ENCODE measurements around the gene BTBD9. TPM values are rescaled to one million over a fixed set of nuclear protein-coding genes. Genes with fewer than 3 reads are reported as not detected.

BTBD9 gene
- total and polyA plus RNA-seq, 2 donors (not counting 1 experiment from before 2014, with no cell fraction given): 4.1 to 48.9 TPM

DNA sequence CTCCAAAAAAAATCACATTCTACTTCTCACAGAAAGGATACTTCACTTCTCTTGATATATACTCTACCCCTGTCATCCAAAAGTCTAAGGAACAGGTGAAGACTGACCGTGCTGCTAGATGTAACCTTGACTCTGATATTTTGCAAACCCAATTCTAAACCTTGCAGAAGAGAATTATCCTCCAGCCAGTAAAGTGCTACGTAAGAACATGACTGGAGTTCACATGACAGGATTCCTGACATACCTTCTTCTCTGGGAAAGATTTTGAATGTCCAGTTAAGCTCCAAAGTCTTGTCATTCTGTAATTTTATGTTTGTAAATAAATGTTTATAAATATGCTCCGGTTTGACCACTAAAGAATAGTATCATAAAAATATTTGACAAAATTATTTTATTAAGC, 35.8 kb downstream of the BTBD9 start:
- no peaks in the 10 kb centered on the region for H3K27me3 ChIP-seq (replicated peaks in 1 of 4; ENCODE audit: control extremely low read depth in 1 of 4, control insufficient read depth in 3 of 4, insufficient read depth in 4 of 4, low read length in 3 of 4)

DNA sequence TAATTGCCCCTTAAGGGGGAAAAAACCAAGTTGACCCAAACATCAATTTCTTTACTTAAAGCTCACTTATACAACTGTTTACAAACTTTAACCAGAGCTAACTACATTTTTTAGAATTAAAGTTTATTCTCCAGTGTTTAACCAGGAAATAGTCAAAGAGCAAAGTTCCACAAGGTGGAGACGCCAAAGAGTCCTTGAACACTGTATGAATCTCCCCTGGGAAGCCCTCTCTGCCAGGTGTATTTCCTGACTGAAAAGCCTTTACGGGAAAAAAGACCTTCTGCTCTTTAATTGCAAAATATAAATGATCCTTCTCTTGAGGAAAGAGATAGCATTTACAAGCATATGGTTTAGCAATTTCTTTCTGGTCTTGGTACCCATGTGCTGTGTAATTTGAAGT, 36.2 kb downstream of the BTBD9 start:
- H3K4me1 ChIP-seq (ENCODE audit: control insufficient read depth in 2 of 2, insufficient read depth in 2 of 2, low read length in 2 of 2): no peaks in the 10 kb centered on the region
- 13% methylated on average over 1 of the region's 2 CpGs for WGBS (ENCODE audit: insufficient coverage)
- ChIA-PET POLR2A (no interaction called here), CTCF (no interaction called here)
- Mint-ChIP-seq H3K4me1 (peaks cover 16% of the 10 kb centered on the region), H3K9me3 (ENCODE audit: insufficient read depth) (no peaks in the 10 kb centered on the region), H3K27me3 (no peaks in the 10 kb centered on the region), H3K27ac (no peak overlapping the region), H3K4me3 (no peak overlapping the region)
- H4K20me1 ChIP-seq (ENCODE audit: control insufficient read depth, insufficient read depth, low read length, poor library complexity, severe bottlenecking): no peaks in the 10 kb centered on the region
- H3K79me2 ChIP-seq (ENCODE audit: control insufficient read depth, insufficient read depth, low read length): peaks cover 9% of the 10 kb centered on the region
- intact Hi-C loops (cut with micrococcal nuclease): no loop called here
- no peak overlapping the region for H3K4me3 ChIP-seq (ENCODE audit: control extremely low read depth in 1 of 5, extremely low read depth in 1 of 5, insufficient read depth in 1 of 5, low read depth in 2 of 5, low read length in 4 of 5)
- no peak overlapping the region for H2AFZ ChIP-seq (ENCODE audit: insufficient read depth, low read depth, low read length, poor library complexity, severe bottlenecking)
- TF ChIP-seq, protein P1, sequence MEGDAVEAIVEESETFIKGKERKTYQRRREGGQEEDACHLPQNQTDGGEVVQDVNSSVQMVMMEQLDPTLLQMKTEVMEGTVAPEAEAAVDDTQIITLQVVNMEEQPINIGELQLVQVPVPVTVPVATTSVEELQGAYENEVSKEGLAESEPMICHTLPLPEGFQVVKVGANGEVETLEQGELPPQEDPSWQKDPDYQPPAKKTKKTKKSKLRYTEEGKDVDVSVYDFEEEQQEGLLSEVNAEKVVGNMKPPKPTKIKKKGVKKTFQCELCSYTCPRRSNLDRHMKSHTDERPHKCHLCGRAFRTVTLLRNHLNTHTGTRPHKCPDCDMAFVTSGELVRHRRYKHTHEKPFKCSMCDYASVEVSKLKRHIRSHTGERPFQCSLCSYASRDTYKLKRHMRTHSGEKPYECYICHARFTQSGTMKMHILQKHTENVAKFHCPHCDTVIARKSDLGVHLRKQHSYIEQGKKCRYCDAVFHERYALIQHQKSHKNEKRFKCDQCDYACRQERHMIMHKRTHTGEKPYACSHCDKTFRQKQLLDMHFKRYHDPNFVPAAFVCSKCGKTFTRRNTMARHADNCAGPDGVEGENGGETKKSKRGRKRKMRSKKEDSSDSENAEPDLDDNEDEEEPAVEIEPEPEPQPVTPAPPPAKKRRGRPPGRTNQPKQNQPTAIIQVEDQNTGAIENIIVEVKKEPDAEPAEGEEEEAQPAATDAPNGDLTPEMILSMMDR (IDR thresholded peaks at IDR 0.05): no peak
- no peak for TF ChIP-seq EZH2 (IDR thresholded peaks at IDR 0.05; ENCODE audit: borderline replicate concordance, insufficient read depth, low read depth, low read length, poor library complexity, severe bottlenecking)
- H3K27me3 ChIP-seq (replicated peaks in 1 of 4; ENCODE audit: control extremely low read depth in 1 of 4, control insufficient read depth in 3 of 4, insufficient read depth in 4 of 4, low read length in 3 of 4): no peaks in the 10 kb centered on the region
- no peak for ATAC-seq (ENCODE audit: low read depth)
- DNase-seq: no peak
- no peak overlapping the region for H3K4me2 ChIP-seq (replicated peaks; ENCODE audit: low read depth, low read length, poor library complexity, severe bottlenecking)
- H3K9ac ChIP-seq (ENCODE audit: low read length): no peak overlapping the region
- H3K9me3 ChIP-seq (ENCODE audit: control extremely low read depth in 1 of 3, control insufficient read depth in 2 of 3, insufficient read depth in 1 of 3, low read length in 2 of 3): no peaks in the 10 kb centered on the region
- no peaks in the 10 kb centered on the region for H3K36me3 ChIP-seq (replicated peaks in 1 of 2; ENCODE audit: control extremely low read depth in 1 of 2, control insufficient read depth in 1 of 2, extremely low read depth in 1 of 2, insufficient read depth in 2 of 2, low read length in 1 of 2)
- no peak overlapping the region for H3K27ac ChIP-seq (ENCODE audit: low read length in 2 of 2)

More for the DNA sequence above, 35.8 kb downstream of the BTBD9 start:
- WGBS (ENCODE audit: insufficient coverage): 100% methylated on average over 1 of the region's 3 CpGs
- POLR2A ChIA-PET: no interaction called here
- H4K20me1 ChIP-seq (ENCODE audit: control insufficient read depth, insufficient read depth, low read length, poor library complexity, severe bottlenecking): no peaks in the 10 kb centered on the region
- no peak overlapping the region for H3K4me2 ChIP-seq (replicated peaks; ENCODE audit: low read depth, low read length, poor library complexity, severe bottlenecking)
- no peak overlapping the region for H3K27ac ChIP-seq (ENCODE audit: low read length in 2 of 2)
- ATAC-seq (ENCODE audit: low read depth) (no peak), DNase-seq (no peak)
- no peaks in the 10 kb centered on the region for H3K36me3 ChIP-seq (replicated peaks in 1 of 2; ENCODE audit: control extremely low read depth in 1 of 2, control insufficient read depth in 1 of 2, extremely low read depth in 1 of 2, insufficient read depth in 2 of 2, low read length in 1 of 2)
- peaks cover 12% of the 10 kb centered on the region for H3K79me2 ChIP-seq (ENCODE audit: control insufficient read depth, insufficient read depth, low read length)
- H3K9me3 Mint-ChIP-seq (ENCODE audit: insufficient read depth): no peaks in the 10 kb centered on the region
- no peak overlapping the region for H3K9ac ChIP-seq (ENCODE audit: low read length)
- no peak overlapping the region for H3K4me3 Mint-ChIP-seq
- no peak overlapping the region for H2AFZ ChIP-seq (ENCODE audit: insufficient read depth, low read depth, low read length, poor library complexity, severe bottlenecking)
- TF ChIP-seq, protein P1 (IDR thresholded peaks at IDR 0.05): no peak
- TF ChIP-seq EZH2 (IDR thresholded peaks at IDR 0.05; ENCODE audit: borderline replicate concordance, insufficient read depth, low read depth, low read length, poor library complexity, severe bottlenecking): no peak
- no peaks in the 10 kb centered on the region for H3K4me1 ChIP-seq (ENCODE audit: control insufficient read depth in 2 of 2, insufficient read depth in 2 of 2, low read length in 2 of 2)
- intact Hi-C loops (cut with micrococcal nuclease): no loop called here
- H3K4me1 Mint-ChIP-seq: peaks cover 20% of the 10 kb centered on the region
- CTCF ChIA-PET: no interaction called here
- no peaks in the 10 kb centered on the region for H3K27me3 Mint-ChIP-seq
- no peak overlapping the region for H3K4me3 ChIP-seq (ENCODE audit: control extremely low read depth in 1 of 5, extremely low read depth in 1 of 5, insufficient read depth in 1 of 5, low read depth in 2 of 5, low read length in 4 of 5)
- H3K27ac Mint-ChIP-seq: no peak overlapping the region
- no peaks in the 10 kb centered on the region for H3K9me3 ChIP-seq (ENCODE audit: control extremely low read depth in 1 of 3, control insufficient read depth in 2 of 3, insufficient read depth in 1 of 3, low read length in 2 of 3)

Data from B cell (primary cell).